IMR-90 (cell line): ENCODE data around the gene NAA30. TPM values are rescaled to one million over a fixed set of nuclear protein-coding genes. Genes with fewer than 3 reads are reported as not detected.
"Not testable (repeated sequence)": the region's sequence is repeated elsewhere in the genome, so short reads cannot be mapped to it uniquely, and the experiment has no call there.

ENCODE experiments used
- ATAC-seq: fragments of 200-7000 bp; cut with Tn5 transposase; 2 replicates; pipeline ENCODE4 v1.9.1; 2020; ENCODE audit warnings: low read depth, mild to moderate bottlenecking, moderate library complexity
- BruUV-seq: library from RNA; stranded (reverse); fragments of 400-500 nt; replicated peaks from 2 replicates; lab custom pipeline; 2021; lab: Mats Ljungman, UMichigan
- CTCF ChIA-PET: fragments of 300-600 bp; formaldehyde crosslinking; extraction: SDS; loops from one replicate; lab custom pipeline; 2021; ENCODE audit warnings: antibody characterized with exemption; lab: Yijun Ruan, JAX
- POLR2A ChIA-PET: fragments of 300-600 bp; sonication (Branson Sonifier 250); formaldehyde crosslinking; loops from one replicate; lab custom pipeline; 2022; ENCODE audit warnings: antibody characterized with exemption; ENCODE audit not compliant: unreplicated experiment; lab: Charles Lee
- DNase-seq: peaks from one replicate; pipeline ENCODE4 v3.0.0; 2013
- H2AFZ ChIP-seq: replicated peaks from 2 replicates; pipeline ENCODE3; 2013; ENCODE audit warnings: low read length, mild to moderate bottlenecking; ENCODE audit not compliant: poor library complexity
- H2AK5ac ChIP-seq: 2 replicates; pipeline ENCODE4 v1.6.1; 2013; ENCODE audit warnings: low read depth, low read length, inconsistent platforms
- H2AK9ac ChIP-seq: replicated peaks from 2 replicates; pipeline ENCODE3; 2013; ENCODE audit warnings: mild to moderate bottlenecking, low read depth, low read length, moderate library complexity; ENCODE audit not compliant: poor library complexity
- H2BK120ac ChIP-seq: 2 replicates; pipeline ENCODE4 v1.6.1; 2013; ENCODE audit warnings: low read depth, low read length, inconsistent platforms
- H2BK15ac ChIP-seq: 3 replicates; pipeline ENCODE4 v1.6.1; 2013; ENCODE audit warnings: low read depth, low read length, inconsistent platforms
- H2BK20ac ChIP-seq: 2 replicates; pipeline ENCODE4 v1.6.1; 2013; ENCODE audit warnings: low read depth, mild to moderate bottlenecking, inconsistent platforms, low read length, moderate library complexity
- H2BK5ac ChIP-seq: 2 replicates; pipeline ENCODE4 v1.6.1; 2013; ENCODE audit warnings: mild to moderate bottlenecking, low read depth, low read length, inconsistent platforms; ENCODE audit not compliant: poor library complexity, severe bottlenecking
- H3K14ac ChIP-seq: replicated peaks from 2 replicates; pipeline ENCODE4 v1.6.1; 2013; ENCODE audit warnings: low read depth, low read length, inconsistent platforms
- H3K18ac ChIP-seq: 2 replicates; pipeline ENCODE4 v1.6.1; 2013; ENCODE audit warnings: low read depth, low read length, control low read depth
- H3K23ac ChIP-seq: 2 replicates; pipeline ENCODE4 v1.6.1; 2013; ENCODE audit warnings: low read depth, low read length, inconsistent platforms
- H3K27ac ChIP-seq: 2 replicates; pipeline ENCODE4 v1.5.1; 2013; ENCODE audit warnings: mild to moderate bottlenecking, control low read depth, low read length; ENCODE audit not compliant: insufficient read depth
- H3K27me3 ChIP-seq: 2 replicates; pipeline ENCODE4 v1.6.1; 2013; ENCODE audit warnings: low read length; ENCODE audit not compliant: control insufficient read depth, insufficient read depth
- H3K36me3 ChIP-seq: 2 replicates; pipeline ENCODE4 v1.6.1; 2013; ENCODE audit warnings: low read length, mixed read lengths; ENCODE audit not compliant: control insufficient read depth, insufficient read depth
- H3K4ac ChIP-seq: 2 replicates; pipeline ENCODE4 v1.6.1; 2013; ENCODE audit warnings: low read depth, low read length, inconsistent platforms
- H3K4me1 ChIP-seq: 2 replicates; pipeline ENCODE4 v1.6.1; 2013; ENCODE audit warnings: low read length, mixed read lengths; ENCODE audit not compliant: control insufficient read depth, insufficient read depth
- H3K4me2 ChIP-seq: 2 replicates; pipeline ENCODE4 v1.6.1; 2013; ENCODE audit warnings: low read depth, mild to moderate bottlenecking, control low read depth, low read length, moderate library complexity
- H3K4me3 ChIP-seq: 2 replicates; pipeline ENCODE4 v1.5.1; 2013; ENCODE audit warnings: low read depth, mild to moderate bottlenecking, control low read depth, low read length, moderate library complexity; ENCODE audit not compliant: insufficient read depth
- H3K56ac ChIP-seq: 2 replicates; pipeline ENCODE4 v1.6.1; 2013; ENCODE audit warnings: low read length, inconsistent platforms; ENCODE audit not compliant: insufficient read depth; ENCODE audit errors: extremely low read depth
- H3K79me1 ChIP-seq, 2 experiments: 2 replicates each; pipeline ENCODE4 v1.6.1; 2013; ENCODE audit warnings: low read length in 2 of 2, inconsistent platforms in 1 of 2, low read depth in 1 of 2
- H3K9ac ChIP-seq: 2 replicates; pipeline ENCODE4 v1.6.1; 2013; ENCODE audit warnings: low read depth, low read length, control low read depth
- H3K9me1 ChIP-seq: 2 replicates; pipeline ENCODE4 v1.6.1; 2013; ENCODE audit warnings: low read length, inconsistent platforms; ENCODE audit not compliant: insufficient read depth
- H3K9me3 ChIP-seq: 2 replicates; pipeline ENCODE4 v1.6.1; 2013; ENCODE audit warnings: low read length; ENCODE audit not compliant: control insufficient read depth, insufficient read depth
- H4K20me1 ChIP-seq: 2 replicates; pipeline ENCODE4 v1.6.1; 2013; ENCODE audit warnings: low read length, inconsistent platforms; ENCODE audit not compliant: insufficient read depth
- H4K5ac ChIP-seq: 2 replicates; pipeline ENCODE4 v1.6.1; 2013; ENCODE audit warnings: mild to moderate bottlenecking, low read depth, low read length, control low read depth
- H4K8ac ChIP-seq, 2 experiments: 2 replicates each; pipeline ENCODE4 v1.6.1; 2013; ENCODE audit warnings: low read depth in 2 of 2, low read length in 2 of 2, control low read depth in 1 of 2, inconsistent platforms in 1 of 2
- H4K91ac ChIP-seq: 2 replicates; pipeline ENCODE4 v1.6.1; 2013; ENCODE audit warnings: low read depth, low read length, inconsistent platforms; ENCODE audit not compliant: insufficient read depth
- WGBS, 2 experiments: methylation state at CpG; one replicate each; pipeline versions ENCODE4 v1.1.5 to v1.1.7; 2013; ENCODE audit warnings: missing lambda C conversion rate in 2 of 2; ENCODE audit not compliant: insufficient read length in 1 of 2; ENCODE audit errors: extremely low coverage in 2 of 2; 5-methylcytosine and 5-hydroxymethylcytosine counted together
- dilution Hi-C: fragments of 300-500 bp; cut with HindIII; formaldehyde crosslinking; loops from one replicate; pipeline ENCODE4 v1.14.3; 2018; ENCODE audit warnings: low sequenced_read_pairs; ENCODE audit not compliant: unreplicated experiment
- in situ Hi-C: fragments of 300-500 bp; cut with MboI; formaldehyde crosslinking; loops from 3 replicates; pipeline ENCODE4 v1.14.3; 2019; ENCODE audit warnings: low sequenced_read_pairs, inconsistent platforms, mixed read lengths
- intact Hi-C: fragments of 100-400 bp; cut with micrococcal nuclease; formaldehyde crosslinking; loops from 2 replicates; pipeline ENCODE4 v1.10.0; 2022
- polyA plus RNA-seq, 3 experiments: library from polyadenylated mRNA; depleted of rRNA; stranded (reverse); fragments of >200 nt; gene quantifications; 2 replicates each; pipeline ENCODE4 v1.2.3, GENCODE V29; 2012; ENCODE audit warnings: low replicate concordance in 1 of 3
- total RNA-seq: library from RNA; depleted of rRNA; stranded (reverse); fragments of >200 nt; gene quantifications from 2 replicates; pipeline ENCODE4 v1.2.3, GENCODE V29; 2012

The NAA30 gene
- total and polyA plus RNA-seq, 2 of the 4 experiments (the other 2 are of a cell fraction) = 5.8 to 24.4 TPM

GRCh38 chr14:57370187-57370586, 20.2 kb upstream of the NAA30 start:
- H3K9ac ChIP-seq, H2AK9ac ChIP-seq, H2AFZ ChIP-seq, DNase-seq, H3K4ac ChIP-seq, H3K56ac ChIP-seq, H2AK5ac ChIP-seq, H4K5ac ChIP-seq, H4K8ac ChIP-seq, H3K14ac ChIP-seq, H3K79me1 ChIP-seq, H2BK120ac ChIP-seq, H2BK5ac ChIP-seq, H2BK20ac ChIP-seq, dilution Hi-C loops, H4K91ac ChIP-seq, CTCF ChIA-PET, H4K20me1 ChIP-seq, in situ Hi-C loops, ATAC-seq, H3K9me1 ChIP-seq, H3K23ac ChIP-seq, H3K36me3 ChIP-seq, H3K27ac ChIP-seq, POLR2A ChIA-PET, H3K4me1 ChIP-seq, H3K4me3 ChIP-seq, H3K27me3 ChIP-seq, BruUV-seq, H3K18ac ChIP-seq, H3K4me2 ChIP-seq, intact Hi-C loops, H2BK15ac ChIP-seq, H3K9me3 ChIP-seq: not testable (repeated sequence)
- no CpG with 5 or more reads among the region's 5 CpGs for WGBS, 2 experiments
